ENCODE results near the gene ZNF808.
"Not testable (repeated sequence)": the region's sequence is repeated elsewhere in the genome, so short reads cannot be mapped to it uniquely, and the experiment has no call there.

ZNF808 gene

GRCh38 chr19:52527134-52527955 lies at the start of gene ZNF808:
TSS of gene ZNF808 (plus strand) at chr19:52527668. CDS start at chr19:52543285, 15,617 bp downstream.
- Histone ChIP-seq H3K36me3 (no peaks in the 10 kb centered on the region), H3K27ac (peak within 1 kb of the TSS; percentile 91), H3K27me3 (no peaks in the 10 kb centered on the region), H3K4me1 (ENCODE audit: control insufficient read depth in 1 of 2, insufficient read depth in 1 of 2, low read depth in 1 of 2, low read length in 1 of 2) (peaks cover 19% of the 10 kb centered on the region in 2 experiments), H3K4me3 (ENCODE audit: low read depth in 1 of 2, low read length in 1 of 2) (peak within 1 kb of the TSS; percentile 86 to 91), H3K9me3 (peaks cover 12% of the 10 kb centered on the region)
- TF ChIP-seq, protein P1, sequence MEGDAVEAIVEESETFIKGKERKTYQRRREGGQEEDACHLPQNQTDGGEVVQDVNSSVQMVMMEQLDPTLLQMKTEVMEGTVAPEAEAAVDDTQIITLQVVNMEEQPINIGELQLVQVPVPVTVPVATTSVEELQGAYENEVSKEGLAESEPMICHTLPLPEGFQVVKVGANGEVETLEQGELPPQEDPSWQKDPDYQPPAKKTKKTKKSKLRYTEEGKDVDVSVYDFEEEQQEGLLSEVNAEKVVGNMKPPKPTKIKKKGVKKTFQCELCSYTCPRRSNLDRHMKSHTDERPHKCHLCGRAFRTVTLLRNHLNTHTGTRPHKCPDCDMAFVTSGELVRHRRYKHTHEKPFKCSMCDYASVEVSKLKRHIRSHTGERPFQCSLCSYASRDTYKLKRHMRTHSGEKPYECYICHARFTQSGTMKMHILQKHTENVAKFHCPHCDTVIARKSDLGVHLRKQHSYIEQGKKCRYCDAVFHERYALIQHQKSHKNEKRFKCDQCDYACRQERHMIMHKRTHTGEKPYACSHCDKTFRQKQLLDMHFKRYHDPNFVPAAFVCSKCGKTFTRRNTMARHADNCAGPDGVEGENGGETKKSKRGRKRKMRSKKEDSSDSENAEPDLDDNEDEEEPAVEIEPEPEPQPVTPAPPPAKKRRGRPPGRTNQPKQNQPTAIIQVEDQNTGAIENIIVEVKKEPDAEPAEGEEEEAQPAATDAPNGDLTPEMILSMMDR (IDR thresholded peaks at IDR 0.05), result peak; percentile 66

- H3K27ac ChIP-seq; H3K4me3 ChIP-seq (ENCODE audit: low read depth in 1 of 2, low read length in 1 of 2); H3K27me3 ChIP-seq; H3K4me1 ChIP-seq (ENCODE audit: control insufficient read depth in 1 of 2, insufficient read depth in 1 of 2, low read depth in 1 of 2, low read length in 1 of 2); H3K36me3 ChIP-seq: not testable (repeated sequence)
- peaks cover 25% of the 10 kb centered on the region for H3K9me3 ChIP-seq
These were observed 43.2 kb upstream of the ZNF808 start for GRCh38 chr19:52484111-52484743.

DNA sequence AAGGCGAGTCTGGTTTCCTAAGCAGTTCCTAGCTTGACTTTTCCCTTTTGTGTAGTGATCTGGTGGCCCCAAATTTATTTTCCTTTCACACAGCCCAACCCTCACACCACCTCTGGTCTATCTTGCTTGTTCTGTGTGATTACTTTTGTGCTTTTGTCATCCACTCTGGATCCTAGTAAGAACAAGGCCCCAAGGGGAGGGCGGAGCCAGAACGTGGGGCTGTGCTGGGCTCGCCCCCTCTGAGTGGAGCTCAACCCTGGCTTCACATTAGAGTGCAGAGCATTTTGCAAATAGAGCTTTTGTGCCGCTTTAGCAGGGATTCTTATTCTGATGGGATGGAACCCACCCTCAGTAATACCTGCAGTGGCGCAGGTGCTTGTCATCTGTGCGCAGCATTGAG lies 42.4 kb upstream of the ZNF808 start:
- H3K27me3 ChIP-seq; H3K36me3 ChIP-seq; H3K4me1 ChIP-seq (ENCODE audit: control insufficient read depth in 1 of 2, insufficient read depth in 1 of 2, low read depth in 1 of 2, low read length in 1 of 2); H3K27ac ChIP-seq; H3K4me3 ChIP-seq (ENCODE audit: low read depth in 1 of 2, low read length in 1 of 2): not testable (repeated sequence)
- H3K9me3 ChIP-seq, result peaks cover 19% of the 10 kb centered on the region

GRCh38 chr19:52485561-52486240 lies 41.8 kb upstream of the ZNF808 start:
- not testable (repeated sequence) for H3K4me1 ChIP-seq (ENCODE audit: control insufficient read depth in 1 of 2, insufficient read depth in 1 of 2, low read depth in 1 of 2, low read length in 1 of 2); H3K4me3 ChIP-seq (ENCODE audit: low read depth in 1 of 2, low read length in 1 of 2); H3K36me3 ChIP-seq; H3K27ac ChIP-seq; H3K27me3 ChIP-seq
- H3K9me3 ChIP-seq, result peaks cover 17% of the 10 kb centered on the region

GRCh38 chr19:52492201-52492993 lies 35.1 kb upstream of the ZNF808 start:
- Histone ChIP-seq H3K9me3 (peaks cover 18% of the 10 kb centered on the region), H3K36me3 (no peaks in the 10 kb centered on the region), H3K27me3 (peaks cover 14% of the 10 kb centered on the region), H3K4me3 (ENCODE audit: low read depth in 1 of 2, low read length in 1 of 2) (no peak overlapping the region), H3K4me1 (ENCODE audit: control insufficient read depth in 1 of 2, insufficient read depth in 1 of 2, low read depth in 1 of 2, low read length in 1 of 2) (no peaks in the 10 kb centered on the region), H3K27ac (no peak overlapping the region)
- TF ChIP-seq, protein P1 (IDR thresholded peaks at IDR 0.05), result no peak

GRCh38 chr19:52492994-52493470 lies 34.4 kb upstream of the ZNF808 start:
- H3K27me3 ChIP-seq, result peaks cover 14% of the 10 kb centered on the region
- H3K4me3 ChIP-seq (ENCODE audit: low read depth in 1 of 2, low read length in 1 of 2), result no peak overlapping the region
- H3K9me3 ChIP-seq, result peaks cover 18% of the 10 kb centered on the region
- no peak overlapping the region for H3K27ac ChIP-seq
- H3K4me1 ChIP-seq (ENCODE audit: control insufficient read depth in 1 of 2, insufficient read depth in 1 of 2, low read depth in 1 of 2, low read length in 1 of 2), result no peaks in the 10 kb centered on the region
- H3K36me3 ChIP-seq, result no peaks in the 10 kb centered on the region
- TF ChIP-seq, protein P1 (IDR thresholded peaks at IDR 0.05), result no peak

All from neutrophil (primary cell).